AG04449 (cell line): ENCODE measurements around the gene IRF8.

Experiments
- CTCF ChIA-PET: fragments of 350-600 bp; formaldehyde crosslinking; extraction: SDS; loops from one replicate; lab custom pipeline; 2021; ENCODE audit warnings: antibody characterized with exemption; lab: Yijun Ruan, JAX
- POLR2A ChIA-PET: fragments of 400-600, 350-600 bp; formaldehyde crosslinking; extraction: SDS; loops from one replicate; lab custom pipeline; 2020; ENCODE audit warnings: antibody characterized with exemption, inconsistent platforms; lab: Yijun Ruan, JAX
- DNase-seq: peaks from one replicate; pipeline ENCODE4 v3.0.0-alpha.2; 2010; ENCODE audit warnings: low read depth, low spot score
- H3K4me3 ChIP-seq: 2 replicates; pipeline ENCODE4 v1.5.1; 2011; ENCODE audit warnings: low read depth, mild to moderate bottlenecking, control low read depth, low read length
- TF ChIP-seq, protein P1 (sequence below): IDR thresholded peaks from one replicate; pipeline ENCODE4 v1.5.1; 2011; ENCODE audit warnings: mild to moderate bottlenecking, moderate library complexity, low read length, control low read depth, inconsistent platforms; ENCODE audit not compliant: insufficient read depth; ENCODE audit errors: missing control alignments

IRF8 gene

DNA sequence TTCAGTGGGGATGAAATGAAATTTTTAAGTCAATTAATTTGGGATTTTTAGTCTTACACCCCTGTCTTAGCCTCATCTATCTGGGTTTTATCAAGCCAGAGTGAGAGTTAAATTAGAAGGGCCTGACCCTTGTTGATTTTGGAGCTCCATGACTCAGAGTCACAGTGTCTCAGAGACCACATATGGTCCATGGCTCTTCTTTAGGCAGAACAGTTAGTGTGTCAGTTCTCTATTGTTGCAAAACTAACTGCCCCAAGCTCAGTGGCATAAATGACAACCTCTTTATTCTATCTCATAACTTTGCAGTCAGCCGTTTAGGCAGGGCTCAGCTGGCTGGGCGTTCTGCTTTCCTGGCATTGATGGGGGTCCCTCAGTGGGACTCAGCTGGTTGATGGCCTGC lies 44.7 kb downstream of the IRF8 start:
- DNase-seq, result no peak
- CTCF ChIA-PET, result no interaction called here
- POLR2A ChIA-PET, result no interaction called here
- TF ChIP-seq, protein P1, sequence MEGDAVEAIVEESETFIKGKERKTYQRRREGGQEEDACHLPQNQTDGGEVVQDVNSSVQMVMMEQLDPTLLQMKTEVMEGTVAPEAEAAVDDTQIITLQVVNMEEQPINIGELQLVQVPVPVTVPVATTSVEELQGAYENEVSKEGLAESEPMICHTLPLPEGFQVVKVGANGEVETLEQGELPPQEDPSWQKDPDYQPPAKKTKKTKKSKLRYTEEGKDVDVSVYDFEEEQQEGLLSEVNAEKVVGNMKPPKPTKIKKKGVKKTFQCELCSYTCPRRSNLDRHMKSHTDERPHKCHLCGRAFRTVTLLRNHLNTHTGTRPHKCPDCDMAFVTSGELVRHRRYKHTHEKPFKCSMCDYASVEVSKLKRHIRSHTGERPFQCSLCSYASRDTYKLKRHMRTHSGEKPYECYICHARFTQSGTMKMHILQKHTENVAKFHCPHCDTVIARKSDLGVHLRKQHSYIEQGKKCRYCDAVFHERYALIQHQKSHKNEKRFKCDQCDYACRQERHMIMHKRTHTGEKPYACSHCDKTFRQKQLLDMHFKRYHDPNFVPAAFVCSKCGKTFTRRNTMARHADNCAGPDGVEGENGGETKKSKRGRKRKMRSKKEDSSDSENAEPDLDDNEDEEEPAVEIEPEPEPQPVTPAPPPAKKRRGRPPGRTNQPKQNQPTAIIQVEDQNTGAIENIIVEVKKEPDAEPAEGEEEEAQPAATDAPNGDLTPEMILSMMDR, result no peak
- no peak overlapping the region for H3K4me3 ChIP-seq

DNA sequence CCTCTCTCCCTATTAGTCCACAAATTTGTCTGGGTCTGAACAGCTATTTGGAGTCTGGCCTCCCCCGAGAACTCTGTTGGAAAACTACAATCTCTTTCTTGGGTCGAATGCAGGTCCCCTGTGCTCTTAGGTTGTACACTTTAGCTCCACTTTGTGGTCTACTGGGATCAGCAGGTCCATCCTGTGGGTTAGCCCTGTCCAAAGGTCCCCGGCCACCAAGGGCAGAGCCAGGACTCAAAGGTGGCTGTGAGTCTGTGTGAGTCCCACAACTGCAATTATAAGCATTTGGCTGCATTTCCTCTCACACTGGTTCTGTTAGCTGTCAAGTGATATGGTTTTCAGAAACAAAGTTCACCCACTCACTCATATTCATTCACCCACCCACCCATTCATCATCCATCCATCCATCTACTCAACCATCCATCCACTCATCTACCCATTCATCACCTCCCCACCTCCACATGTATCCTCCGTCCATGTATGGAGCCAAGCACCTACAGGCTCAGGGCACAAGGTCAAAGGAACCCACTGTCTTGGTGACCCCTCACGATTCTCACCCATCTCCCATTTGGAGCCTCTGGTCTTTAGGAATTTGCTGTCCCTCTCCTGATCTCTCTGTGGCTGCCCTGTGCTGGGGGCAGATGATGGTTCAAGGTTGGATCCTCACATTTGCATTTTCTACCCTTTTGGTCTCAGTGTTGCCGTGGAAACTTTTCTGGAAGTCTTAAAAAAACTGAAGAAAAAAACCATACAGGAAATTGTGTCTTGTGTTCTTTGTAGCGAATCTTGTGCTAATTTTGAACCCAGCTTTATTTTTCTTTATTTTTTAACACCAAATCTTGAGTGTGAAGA lies 45.8 kb downstream of the IRF8 start:
- CTCF ChIA-PET, result interaction anchor here (0.7 kb wide), 1 partner anchor 123 kb away, joined by 3 read pairs; no protein-coding TSS in a partner anchor
- TF ChIP-seq, protein P1, result no peak
- POLR2A ChIA-PET, result no interaction called here
- DNase-seq, result no peak
- H3K4me3 ChIP-seq, result no peak overlapping the region

DNA sequence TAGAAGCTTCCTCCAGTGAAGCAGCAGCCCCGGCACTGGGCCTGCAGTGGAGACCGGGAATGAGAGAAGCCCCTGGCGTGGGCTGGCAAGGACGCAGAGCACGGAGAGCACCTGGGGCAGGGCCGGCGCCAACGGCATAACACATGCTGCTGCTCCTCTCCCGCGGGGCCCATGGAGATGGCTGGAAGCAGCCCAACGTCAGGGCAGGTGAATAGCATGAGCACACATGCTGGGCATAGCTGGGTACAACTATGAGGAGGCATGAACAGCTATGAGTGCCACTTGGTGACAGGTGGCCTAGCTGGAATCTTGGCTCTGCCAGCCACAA lies 46.4 kb downstream of the IRF8 start:
- no peak for DNase-seq
- H3K4me3 ChIP-seq, result no peak overlapping the region
- POLR2A ChIA-PET, result no interaction called here
- CTCF ChIA-PET, result interaction anchor here (0.7 kb wide), 1 partner anchor 124 kb away, joined by 3 read pairs; no protein-coding TSS in a partner anchor
- TF ChIP-seq, protein P1, result no peak

DNA sequence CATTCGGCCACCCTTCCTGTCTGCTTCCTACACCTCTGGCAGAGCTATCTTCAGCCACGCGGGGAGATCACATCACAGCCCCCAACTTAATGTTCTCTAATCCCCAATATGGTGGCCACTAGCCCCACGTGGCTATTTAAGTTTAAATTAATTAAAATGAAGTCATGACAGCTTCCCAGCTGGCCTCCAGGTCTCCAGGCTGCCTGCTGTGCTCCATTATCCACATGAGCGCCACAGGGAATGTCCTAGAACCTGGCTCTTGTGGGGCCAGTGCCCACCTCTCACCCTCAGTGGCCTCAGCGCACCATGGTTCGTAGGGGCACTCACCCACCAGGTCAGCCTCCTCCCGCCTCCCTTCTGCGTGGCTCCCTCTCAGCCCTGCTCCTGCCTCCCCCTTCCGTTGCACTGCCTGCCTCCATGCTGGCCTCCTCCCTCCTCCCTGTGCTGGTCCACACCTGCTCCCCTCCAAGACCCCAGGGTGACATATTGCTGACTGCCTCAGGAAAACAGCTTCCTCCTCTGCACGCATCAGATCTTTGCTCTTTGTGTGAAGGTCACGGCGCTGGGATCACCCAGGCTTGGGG lies 47.7 kb downstream of the IRF8 start:
- DNase-seq, result no peak
- TF ChIP-seq, protein P1, result no peak
- POLR2A ChIA-PET, result no interaction called here
- no peak overlapping the region for H3K4me3 ChIP-seq
- CTCF ChIA-PET, result no interaction called here

DNA sequence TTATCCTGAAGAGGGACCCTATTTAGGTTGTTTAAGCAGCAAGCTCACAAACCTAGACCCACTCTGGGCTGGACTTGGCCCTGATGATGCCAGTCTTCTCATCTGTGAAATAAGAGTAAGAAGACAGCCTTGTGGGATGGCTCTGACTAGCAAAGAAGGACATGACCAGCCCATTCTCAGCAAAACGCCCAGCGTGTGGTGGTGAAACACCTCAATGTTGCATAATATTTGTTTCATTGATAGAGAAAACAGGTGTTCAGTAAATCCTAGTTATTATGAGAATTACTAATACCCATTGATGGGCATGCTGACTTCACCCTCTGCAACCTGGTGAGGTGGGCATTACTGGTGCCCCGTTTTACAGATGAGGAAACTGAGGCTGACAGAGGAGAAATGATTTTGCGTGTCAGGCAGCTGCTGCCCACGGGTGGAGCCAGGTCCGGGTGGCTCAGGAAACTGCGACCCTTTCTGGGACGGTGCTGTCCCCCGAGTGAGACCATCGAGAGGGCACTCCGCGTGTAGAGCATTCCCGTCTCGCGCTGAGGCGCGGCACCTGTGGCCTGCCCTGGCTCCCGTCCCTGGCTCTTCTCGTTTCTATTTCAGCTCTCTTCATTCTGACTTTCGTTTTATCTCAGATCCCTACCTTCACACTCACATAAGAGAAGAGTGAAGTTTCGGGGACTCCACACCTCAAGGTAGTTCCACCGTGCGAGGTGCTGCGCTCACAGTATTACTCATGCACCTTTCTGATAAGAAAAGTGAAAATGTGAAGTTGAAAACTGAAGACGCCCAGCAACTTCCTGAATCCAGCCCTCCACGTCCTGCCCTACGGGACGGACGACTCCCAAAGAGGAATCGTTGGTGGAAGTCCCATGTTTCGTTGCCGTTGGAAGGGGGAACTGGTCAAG lies 48.5 kb downstream of the IRF8 start:
- no peak for DNase-seq
- CTCF ChIA-PET, result no interaction called here
- H3K4me3 ChIP-seq, result no peak overlapping the region
- POLR2A ChIA-PET, result no interaction called here
- TF ChIP-seq, protein P1, result no peak

DNA sequence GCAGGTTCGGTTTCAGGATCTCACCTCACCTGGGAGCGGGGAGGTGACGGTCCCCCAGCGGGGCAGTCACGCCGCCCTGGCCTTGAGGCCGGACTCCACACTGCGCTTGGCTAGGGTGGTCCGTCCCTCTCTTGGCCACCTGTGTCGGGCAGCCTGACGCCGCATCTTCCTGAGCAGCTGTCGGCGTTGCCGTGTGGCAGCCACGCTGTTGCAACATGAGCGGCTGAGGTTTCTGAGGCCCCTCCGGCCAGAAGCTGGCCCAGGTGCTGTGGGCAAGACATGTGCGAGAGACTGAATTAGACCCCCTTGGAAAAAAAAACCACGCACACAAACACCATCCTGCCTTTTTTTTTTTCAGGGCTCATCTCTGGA lies 49.2 kb downstream of the IRF8 start:
- H3K4me3 ChIP-seq, result no peak overlapping the region
- ChIA-PET POLR2A (no interaction called here), CTCF (no interaction called here)
- no peak for DNase-seq
- TF ChIP-seq, protein P1, result no peak
